ENCODE data around the gene EDC4.

Gene EDC4

GRCh38 chr16:67846063-67846319 lies 26.9 kb upstream of the EDC4 start:
- H2AK5ac ChIP-seq (ENCODE audit: low read length): no peak overlapping the region
- H3K36me3 ChIP-seq (ENCODE audit: control insufficient read depth, insufficient read depth, low read length): peaks cover 3% of the 10 kb centered on the region
- H3K4me2 ChIP-seq (ENCODE audit: low read length): peak overlapping the region; percentile 60
- H4K8ac ChIP-seq (ENCODE audit: low read depth, low read length): no peak overlapping the region
- H2BK5ac ChIP-seq (ENCODE audit: low read length): peak overlapping the region; percentile 9
- WGBS (ENCODE audit: extremely low coverage, insufficient coverage, low lambda C conversion rate): no CpG with 5 or more reads among the region's 2 CpGs
- H3K79me2 ChIP-seq (ENCODE audit: control insufficient read depth, insufficient read depth, low read length): peaks cover 56% of the 10 kb centered on the region
- H2BK120ac ChIP-seq (ENCODE audit: low read depth, low read length): peak overlapping the region; percentile 46
- no peak for DNase-seq
- peak overlapping the region; percentile 79 for H3K9ac ChIP-seq (ENCODE audit: low read length)
- H2BK15ac ChIP-seq (replicated peaks; ENCODE audit: low read depth): no peak overlapping the region
- H3K79me1 ChIP-seq (ENCODE audit: low read length): peaks cover 19% of the 10 kb centered on the region
- H3K4me1 ChIP-seq (ENCODE audit: control insufficient read depth, low read depth, low read length): peaks cover 17% of the 10 kb centered on the region
- H3K27ac ChIP-seq (ENCODE audit: low read depth, low read length): peak overlapping the region; percentile 94
- H3K18ac ChIP-seq (ENCODE audit: low read length): peak overlapping the region; percentile 94
- H3K4me3 ChIP-seq (ENCODE audit: low read length): peak overlapping the region; percentile 34
- no peak overlapping the region for H3K4ac ChIP-seq (ENCODE audit: low read depth, low read length)
- H3K56ac ChIP-seq (ENCODE audit: low read length): peak overlapping the region; percentile 90
- H3K27me3 ChIP-seq (ENCODE audit: insufficient read depth, low read length, poor library complexity): no peaks in the 10 kb centered on the region
- H3K23ac ChIP-seq (ENCODE audit: low read length): no peak overlapping the region
- H4K5ac ChIP-seq (ENCODE audit: low read length): no peak overlapping the region

- peaks cover 3% of the 10 kb centered on the region for H3K36me3 ChIP-seq (ENCODE audit: control insufficient read depth, insufficient read depth, low read length)
- peak; percentile 99 for DNase-seq
- peak within 1 kb of the TSS; percentile 100 for H3K23ac ChIP-seq (ENCODE audit: low read length)
- H3K4ac ChIP-seq (ENCODE audit: low read depth, low read length): peak within 1 kb of the TSS; percentile 81
- H3K4me1 ChIP-seq (ENCODE audit: control insufficient read depth, low read depth, low read length): peaks cover 17% of the 10 kb centered on the region
- H2BK120ac ChIP-seq (ENCODE audit: low read depth, low read length): peak within 1 kb of the TSS; percentile 80
- no peak within 1 kb of the TSS for H2BK15ac ChIP-seq (replicated peaks; ENCODE audit: low read depth)
- no peak within 1 kb of the TSS for H4K5ac ChIP-seq (ENCODE audit: low read length)
- H3K18ac ChIP-seq (ENCODE audit: low read length): peak within 1 kb of the TSS; percentile 94
- peak within 1 kb of the TSS; percentile 74 for H2AK5ac ChIP-seq (ENCODE audit: low read length)
- peak within 1 kb of the TSS; percentile 92 for H3K4me2 ChIP-seq (ENCODE audit: low read length)
- H3K79me2 ChIP-seq (ENCODE audit: control insufficient read depth, insufficient read depth, low read length): peaks cover 58% of the 10 kb centered on the region
- peak within 1 kb of the TSS; percentile 99 for H3K9ac ChIP-seq (ENCODE audit: low read length)
- H3K4me3 ChIP-seq (ENCODE audit: low read length): peak within 1 kb of the TSS; percentile 96
- no peak within 1 kb of the TSS for H4K8ac ChIP-seq (ENCODE audit: low read depth, low read length)
- H2BK5ac ChIP-seq (ENCODE audit: low read length): peak within 1 kb of the TSS; percentile 70
- H3K27ac ChIP-seq (ENCODE audit: low read depth, low read length): peak within 1 kb of the TSS; percentile 94
- WGBS (ENCODE audit: extremely low coverage, insufficient coverage, low lambda C conversion rate): no CpG with 5 or more reads among the region's 57 CpGs
- peak within 1 kb of the TSS; percentile 97 for H3K56ac ChIP-seq (ENCODE audit: low read length)
- no peaks in the 10 kb centered on the region for H3K27me3 ChIP-seq (ENCODE audit: insufficient read depth, low read length, poor library complexity)
- H3K79me1 ChIP-seq (ENCODE audit: low read length): peaks cover 19% of the 10 kb centered on the region
Observed at GRCh38 chr16:67846320-67847063, 26.4 kb upstream of the EDC4 start, which contains the start of gene NUTF2. NUTF2 (plus strand) TSS chr16:67846933; CDS start chr16:67865131, 18,198 bp downstream.

GRCh38 chr16:67847064-67847861 lies 25.6 kb upstream of the EDC4 start, which contains the start of gene CENPT:
CENPT (minus strand) TSS chr16:67847693; CDS start chr16:67833859, 13,834 bp downstream.
- Histone ChIP-seq H3K36me3 (ENCODE audit: control insufficient read depth, insufficient read depth, low read length) (peaks cover 3% of the 10 kb centered on the region), H3K27me3 (ENCODE audit: insufficient read depth, low read length, poor library complexity) (no peaks in the 10 kb centered on the region), H3K4ac (ENCODE audit: low read depth, low read length) (peak within 1 kb of the TSS; percentile 81), H3K4me3 (ENCODE audit: low read length) (peak within 1 kb of the TSS; percentile 96), H2BK120ac (ENCODE audit: low read depth, low read length) (peak within 1 kb of the TSS; percentile 80), H3K79me2 (ENCODE audit: control insufficient read depth, insufficient read depth, low read length) (peaks cover 66% of the 10 kb centered on the region), H3K27ac (ENCODE audit: low read depth, low read length) (peak within 1 kb of the TSS; percentile 94), H3K79me1 (ENCODE audit: low read length) (peaks cover 19% of the 10 kb centered on the region), H2AK5ac (ENCODE audit: low read length) (peak within 1 kb of the TSS; percentile 74), H3K4me2 (ENCODE audit: low read length) (peak within 1 kb of the TSS; percentile 92), H3K4me1 (ENCODE audit: control insufficient read depth, low read depth, low read length) (peaks cover 17% of the 10 kb centered on the region), H4K8ac (ENCODE audit: low read depth, low read length) (no peak within 1 kb of the TSS), H2BK15ac (replicated peaks; ENCODE audit: low read depth) (no peak within 1 kb of the TSS), H3K23ac (ENCODE audit: low read length) (peak within 1 kb of the TSS; percentile 100), H3K9ac (ENCODE audit: low read length) (peak within 1 kb of the TSS; percentile 99), H2BK5ac (ENCODE audit: low read length) (peak within 1 kb of the TSS; percentile 70), H3K56ac (ENCODE audit: low read length) (peak within 1 kb of the TSS; percentile 97), H3K18ac (ENCODE audit: low read length) (peak within 1 kb of the TSS; percentile 92), H4K5ac (ENCODE audit: low read length) (no peak within 1 kb of the TSS)
- WGBS (ENCODE audit: extremely low coverage, insufficient coverage, low lambda C conversion rate): no CpG with 5 or more reads among the region's 62 CpGs
- DNase-seq: peak; percentile 96

GRCh38 chr16:67848118-67848517 lies 24.7 kb upstream of the EDC4 start:
- H3K9ac ChIP-seq (ENCODE audit: low read length): peak overlapping the region; percentile 99
- H3K4ac ChIP-seq (ENCODE audit: low read depth, low read length): no peak overlapping the region
- peaks cover 17% of the 10 kb centered on the region for H3K4me1 ChIP-seq (ENCODE audit: control insufficient read depth, low read depth, low read length)
- no peak overlapping the region for H2BK5ac ChIP-seq (ENCODE audit: low read length)
- no peak overlapping the region for H2AK5ac ChIP-seq (ENCODE audit: low read length)
- peak overlapping the region; percentile 94 for H3K27ac ChIP-seq (ENCODE audit: low read depth, low read length)
- H3K79me2 ChIP-seq (ENCODE audit: control insufficient read depth, insufficient read depth, low read length): peaks cover 66% of the 10 kb centered on the region
- H3K56ac ChIP-seq (ENCODE audit: low read length): peak overlapping the region; percentile 97
- peak overlapping the region; percentile 96 for H3K4me3 ChIP-seq (ENCODE audit: low read length)
- H4K5ac ChIP-seq (ENCODE audit: low read length): no peak overlapping the region
- H2BK15ac ChIP-seq (replicated peaks; ENCODE audit: low read depth): no peak overlapping the region
- no peak overlapping the region for H2BK120ac ChIP-seq (ENCODE audit: low read depth, low read length)
- peaks cover 3% of the 10 kb centered on the region for H3K36me3 ChIP-seq (ENCODE audit: control insufficient read depth, insufficient read depth, low read length)
- H3K18ac ChIP-seq (ENCODE audit: low read length): peak overlapping the region; percentile 24
- H3K27me3 ChIP-seq (ENCODE audit: insufficient read depth, low read length, poor library complexity): no peaks in the 10 kb centered on the region
- peak overlapping the region; percentile 24 for H3K23ac ChIP-seq (ENCODE audit: low read length)
- no peak for DNase-seq
- no CpG with 5 or more reads among the region's 11 CpGs for WGBS (ENCODE audit: extremely low coverage, insufficient coverage, low lambda C conversion rate)
- H3K4me2 ChIP-seq (ENCODE audit: low read length): peak overlapping the region; percentile 92
- no peak overlapping the region for H4K8ac ChIP-seq (ENCODE audit: low read depth, low read length)
- H3K79me1 ChIP-seq (ENCODE audit: low read length): peaks cover 18% of the 10 kb centered on the region

GRCh38 chr16:67853670-67854069 lies 19.2 kb upstream of the EDC4 start:
- no peak overlapping the region for H2BK15ac ChIP-seq (replicated peaks; ENCODE audit: low read depth)
- H3K4me2 ChIP-seq (ENCODE audit: low read length): no peak overlapping the region
- H3K9ac ChIP-seq (ENCODE audit: low read length): no peak overlapping the region
- H3K18ac ChIP-seq (ENCODE audit: low read length): no peak overlapping the region
- H4K5ac ChIP-seq (ENCODE audit: low read length): no peak overlapping the region
- peaks cover 83% of the 10 kb centered on the region for H3K79me2 ChIP-seq (ENCODE audit: control insufficient read depth, insufficient read depth, low read length)
- H2AK5ac ChIP-seq (ENCODE audit: low read length): no peak overlapping the region
- no CpG with 5 or more reads among the region's 3 CpGs for WGBS (ENCODE audit: extremely low coverage, insufficient coverage, low lambda C conversion rate)
- no peak overlapping the region for H3K27ac ChIP-seq (ENCODE audit: low read depth, low read length)
- H3K4me3 ChIP-seq (ENCODE audit: low read length): no peak overlapping the region
- no peaks in the 10 kb centered on the region for H3K27me3 ChIP-seq (ENCODE audit: insufficient read depth, low read length, poor library complexity)
- no peak for DNase-seq
- H3K79me1 ChIP-seq (ENCODE audit: low read length): peaks cover 26% of the 10 kb centered on the region
- H2BK5ac ChIP-seq (ENCODE audit: low read length): no peak overlapping the region
- H2BK120ac ChIP-seq (ENCODE audit: low read depth, low read length): no peak overlapping the region
- H3K4ac ChIP-seq (ENCODE audit: low read depth, low read length): no peak overlapping the region
- no peak overlapping the region for H3K23ac ChIP-seq (ENCODE audit: low read length)
- no peak overlapping the region for H4K8ac ChIP-seq (ENCODE audit: low read depth, low read length)
- H3K56ac ChIP-seq (ENCODE audit: low read length): no peak overlapping the region
- peaks cover 3% of the 10 kb centered on the region for H3K4me1 ChIP-seq (ENCODE audit: control insufficient read depth, low read depth, low read length)
- peaks cover 4% of the 10 kb centered on the region for H3K36me3 ChIP-seq (ENCODE audit: control insufficient read depth, insufficient read depth, low read length)

Measured in mesendoderm (in vitro differentiated cells).